KOPT-K1 (cell line): Measurements from ENCODE around the gene ACOT12.
"Not testable (repeated sequence)": the region's sequence is repeated elsewhere in the genome, so short reads cannot be mapped to it uniquely, and the experiment has no call there.

ENCODE experiments used
- H3K27ac ChIP-seq: fragments of 200-600 bp; sonication (generic); 2 replicates; pipeline ENCODE4 v1.5.1; 2016; ENCODE audit warnings: antibody characterized with exemption, mild to moderate bottlenecking, low read depth, low read length; ENCODE audit not compliant: poor library complexity, severe bottlenecking
- H3K36me3 ChIP-seq: fragments of 200-600 bp; sonication (generic); 2 replicates; pipeline ENCODE4 v1.5.1; 2017; ENCODE audit warnings: antibody characterized with exemption, mild to moderate bottlenecking, low read length, moderate library complexity; ENCODE audit not compliant: insufficient read depth
- H3K9me3 ChIP-seq: fragments of 200-600 bp; sonication (generic); 2 replicates; pipeline ENCODE4 v1.5.1; 2017; ENCODE audit warnings: antibody characterized with exemption, low read length, mild to moderate bottlenecking; ENCODE audit not compliant: insufficient read depth, poor library complexity, severe bottlenecking

ACOT12 gene

DNA sequence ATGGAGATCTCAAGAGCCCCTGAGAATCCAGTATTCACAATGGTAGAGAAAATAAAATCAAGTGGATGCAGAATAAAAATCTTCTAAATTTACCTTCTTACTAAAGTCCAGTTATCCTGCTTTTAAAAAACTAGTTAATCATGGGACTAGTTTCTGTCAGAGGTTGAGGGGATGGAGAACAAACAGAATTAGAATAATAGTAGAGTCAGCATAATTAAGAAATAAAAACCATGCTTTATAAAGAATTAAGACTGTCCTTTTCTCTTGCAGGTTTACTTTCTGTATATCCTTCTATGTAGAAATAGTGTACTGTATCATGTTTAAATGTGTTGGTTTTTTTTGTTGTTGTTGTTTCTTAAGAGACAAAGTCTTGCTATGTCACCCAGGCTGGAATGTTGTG is 23.0 kb downstream of the ACOT12 start:
- Histone ChIP-seq H3K36me3 (no peaks in the 10 kb centered on the region), H3K27ac (no peak overlapping the region)

DNA sequence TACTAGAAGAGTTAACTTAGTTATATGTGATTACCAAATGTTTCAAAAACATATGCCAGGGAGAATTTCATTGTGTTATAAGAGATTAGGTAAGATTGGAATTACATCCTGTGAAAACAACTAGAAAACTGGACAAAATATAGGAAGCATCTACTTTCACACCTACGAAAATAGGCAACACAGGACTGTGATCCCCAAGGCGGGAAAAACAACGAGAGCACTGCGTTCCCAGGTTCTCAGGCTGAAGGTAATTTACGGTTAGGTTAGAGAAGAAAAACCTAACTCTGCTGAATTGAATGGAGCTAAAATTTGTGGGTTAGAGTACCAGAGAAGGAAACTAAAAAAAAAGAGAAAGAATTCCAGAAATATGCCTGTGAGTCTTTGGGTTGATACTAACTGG is 28.4 kb downstream of the ACOT12 start:
- Histone ChIP-seq H3K36me3 (no peaks in the 10 kb centered on the region), H3K27ac (no peak overlapping the region), H3K9me3 (no peaks in the 10 kb centered on the region)

More for the DNA sequence above, 23.0 kb downstream of the ACOT12 start:
- no peaks in the 10 kb centered on the region for H3K9me3 ChIP-seq

- Histone ChIP-seq H3K27ac (no peak overlapping the region), H3K9me3 (no peaks in the 10 kb centered on the region), H3K36me3 (no peaks in the 10 kb centered on the region)
Measured at GRCh38 chr5:81363093-81363871, 30.7 kb downstream of the ACOT12 start.

- no peaks in the 10 kb centered on the region for H3K36me3 ChIP-seq
- H3K27ac ChIP-seq: no peak overlapping the region
- H3K9me3 ChIP-seq: no peaks in the 10 kb centered on the region
Measured at GRCh38 chr5:81361600-81361999, 32.3 kb downstream of the ACOT12 start.

DNA sequence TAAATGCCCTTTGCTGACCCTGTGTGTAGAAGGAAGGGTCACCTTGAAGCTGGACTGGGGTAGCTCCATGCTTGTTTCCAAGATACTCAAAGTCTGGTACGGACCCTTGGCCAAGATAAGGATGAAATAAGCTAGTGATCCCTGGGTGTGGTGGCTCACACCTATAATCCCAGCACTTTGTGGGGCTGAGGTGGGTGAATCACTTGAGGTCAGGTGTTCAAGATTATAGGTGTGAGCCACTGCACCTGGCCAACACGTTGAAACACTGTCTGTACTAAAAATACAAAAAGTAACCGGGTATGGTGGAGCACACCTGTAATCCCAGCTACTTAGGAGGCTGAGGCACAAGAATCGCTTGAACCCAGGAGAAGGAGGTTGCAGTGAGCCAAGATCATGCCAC is 33.3 kb downstream of the ACOT12 start:
- no peak overlapping the region for H3K27ac ChIP-seq
- H3K9me3 ChIP-seq: no peaks in the 10 kb centered on the region
- no peaks in the 10 kb centered on the region for H3K36me3 ChIP-seq

DNA sequence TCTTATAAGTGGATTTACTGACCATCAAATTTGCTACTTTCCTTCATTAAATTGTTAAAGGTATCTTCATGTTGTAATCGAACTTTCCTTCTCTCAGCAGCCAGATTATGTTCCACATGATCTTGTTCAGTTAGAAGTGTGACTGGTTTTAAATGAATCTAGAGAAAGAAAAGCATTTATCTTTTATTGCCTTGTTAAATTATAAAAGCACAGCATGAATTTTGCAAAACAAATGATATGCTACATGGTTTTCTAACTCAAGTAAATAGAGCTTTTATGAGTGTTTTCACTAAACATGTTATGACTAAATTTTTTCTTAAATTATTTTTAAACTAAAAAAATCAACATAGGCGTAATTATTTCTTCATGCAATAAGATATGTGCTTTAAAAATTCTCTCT is 34.1 kb downstream of the ACOT12 start:
- no peaks in the 10 kb centered on the region for H3K36me3 ChIP-seq
- no peaks in the 10 kb centered on the region for H3K9me3 ChIP-seq
- H3K27ac ChIP-seq: no peak overlapping the region

- Histone ChIP-seq H3K27ac (no peak overlapping the region), H3K9me3 (no peaks in the 10 kb centered on the region), H3K36me3 (no peaks in the 10 kb centered on the region)
Measured at GRCh38 chr5:81359108-81359507, 34.8 kb downstream of the ACOT12 start.

DNA sequence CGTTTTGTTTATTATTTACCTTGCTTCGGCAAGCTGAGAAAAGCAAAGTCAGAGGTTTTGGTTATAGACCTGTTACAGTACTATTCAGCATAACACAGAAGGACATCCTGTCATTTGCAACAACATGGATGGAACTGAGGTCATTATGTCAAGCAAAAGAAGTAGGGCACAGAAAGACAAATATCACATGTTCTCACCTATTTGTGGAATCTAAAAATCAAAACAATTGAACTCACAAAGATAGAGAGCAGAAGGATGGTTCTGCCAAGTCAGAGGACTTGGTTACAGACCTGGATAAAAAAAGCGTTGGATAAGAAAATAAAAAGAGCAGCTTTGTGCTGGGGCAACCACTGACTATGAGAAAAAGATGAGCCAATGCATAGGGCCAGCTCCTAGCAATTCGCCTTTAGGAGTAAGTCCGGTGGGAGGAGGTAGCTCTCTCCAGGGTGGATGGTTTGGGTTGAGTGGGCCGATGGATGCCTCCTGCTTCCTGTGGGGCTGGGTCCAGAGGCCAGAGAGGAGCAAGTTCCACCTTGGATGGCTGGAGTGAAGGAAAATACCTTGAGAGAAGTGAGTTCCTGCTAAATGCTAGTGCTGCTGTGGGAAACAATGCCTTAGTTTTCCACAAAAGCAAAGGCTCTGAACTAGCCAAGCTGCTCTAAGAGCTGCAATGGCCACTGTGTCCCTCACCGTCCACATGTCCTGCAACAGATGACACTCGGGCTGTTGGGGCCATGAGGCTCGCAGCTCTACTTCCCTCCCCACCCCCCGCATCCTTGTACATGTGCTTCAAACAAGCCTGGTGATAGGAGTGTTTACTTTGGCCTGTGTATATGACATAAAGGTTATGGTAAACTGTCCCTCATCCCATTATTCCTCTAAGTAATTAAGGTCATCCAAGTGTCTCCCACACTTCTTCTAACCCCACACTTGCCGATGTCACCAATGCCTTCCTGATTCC is 38.4 kb downstream of the ACOT12 start:
- no peak overlapping the region for H3K27ac ChIP-seq
- no peaks in the 10 kb centered on the region for H3K36me3 ChIP-seq
- no peaks in the 10 kb centered on the region for H3K9me3 ChIP-seq

DNA sequence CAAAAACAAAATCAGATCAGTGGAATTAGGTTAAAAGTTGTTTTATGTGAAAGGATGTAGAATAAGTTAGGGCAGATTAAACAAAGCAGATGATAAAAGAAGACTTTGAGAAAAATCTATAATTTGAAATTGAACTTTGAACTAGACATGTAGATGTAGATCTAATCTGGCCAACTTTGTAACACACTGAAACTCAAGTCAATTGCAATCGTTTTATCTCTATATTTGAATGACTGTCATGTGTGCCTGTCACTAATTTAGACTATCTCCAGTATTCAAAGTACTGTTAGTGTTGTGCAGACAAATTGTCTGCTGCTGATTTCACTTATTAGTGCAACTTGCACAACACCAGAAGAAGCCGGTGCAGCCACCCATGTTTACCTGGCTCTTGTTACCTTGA is 39.8 kb downstream of the ACOT12 start:
- H3K9me3 ChIP-seq: no peaks in the 10 kb centered on the region
- H3K36me3 ChIP-seq: no peaks in the 10 kb centered on the region
- no peak overlapping the region for H3K27ac ChIP-seq

DNA sequence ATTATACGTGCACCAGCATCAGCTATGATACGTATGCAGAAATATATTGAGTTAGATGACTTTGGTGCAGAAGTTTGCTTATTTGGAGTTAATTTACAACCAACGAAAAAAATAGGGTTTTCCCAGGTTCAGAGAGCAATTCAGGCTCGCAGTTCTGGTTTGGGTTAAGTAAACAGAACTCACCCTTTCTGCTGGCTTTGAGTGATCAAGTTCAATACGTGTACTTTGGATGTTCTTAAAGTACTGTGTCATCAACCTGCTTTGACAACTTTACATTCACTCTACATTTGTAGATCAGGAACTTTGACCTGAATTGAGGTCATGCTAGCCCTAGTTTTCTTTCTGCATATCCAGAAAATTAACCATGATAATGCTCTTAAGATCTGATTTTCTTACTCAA is 40.7 kb downstream of the ACOT12 start:
- Histone ChIP-seq H3K9me3 (no peaks in the 10 kb centered on the region), H3K36me3 (no peaks in the 10 kb centered on the region), H3K27ac (no peak overlapping the region)

DNA sequence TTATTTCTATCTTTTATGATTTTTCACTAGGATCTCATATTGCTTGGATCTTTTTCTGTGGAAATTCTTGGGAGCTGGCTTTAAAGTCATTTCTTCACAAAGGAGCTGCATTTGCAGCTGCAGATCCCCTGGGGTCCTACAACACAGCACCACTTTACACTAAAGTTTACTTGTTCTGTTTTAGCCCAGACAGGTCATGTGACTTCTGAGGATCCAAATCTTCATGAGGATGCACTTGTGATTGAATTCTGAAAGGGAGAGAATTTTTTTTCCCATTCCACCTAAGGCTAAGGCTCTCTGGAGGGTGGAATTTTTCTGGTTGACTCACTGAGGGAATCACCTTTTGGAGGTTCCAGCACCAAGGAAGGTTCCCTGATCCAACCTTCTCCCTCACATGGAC is 43.4 kb downstream of the ACOT12 start:
- no peaks in the 10 kb centered on the region for H3K9me3 ChIP-seq
- no peak overlapping the region for H3K27ac ChIP-seq
- no peaks in the 10 kb centered on the region for H3K36me3 ChIP-seq

GRCh38 chr5:81349161-81349560 is 44.8 kb downstream of the ACOT12 start:
- H3K27ac ChIP-seq: no peak overlapping the region
- H3K9me3 ChIP-seq: no peaks in the 10 kb centered on the region
- no peaks in the 10 kb centered on the region for H3K36me3 ChIP-seq

DNA sequence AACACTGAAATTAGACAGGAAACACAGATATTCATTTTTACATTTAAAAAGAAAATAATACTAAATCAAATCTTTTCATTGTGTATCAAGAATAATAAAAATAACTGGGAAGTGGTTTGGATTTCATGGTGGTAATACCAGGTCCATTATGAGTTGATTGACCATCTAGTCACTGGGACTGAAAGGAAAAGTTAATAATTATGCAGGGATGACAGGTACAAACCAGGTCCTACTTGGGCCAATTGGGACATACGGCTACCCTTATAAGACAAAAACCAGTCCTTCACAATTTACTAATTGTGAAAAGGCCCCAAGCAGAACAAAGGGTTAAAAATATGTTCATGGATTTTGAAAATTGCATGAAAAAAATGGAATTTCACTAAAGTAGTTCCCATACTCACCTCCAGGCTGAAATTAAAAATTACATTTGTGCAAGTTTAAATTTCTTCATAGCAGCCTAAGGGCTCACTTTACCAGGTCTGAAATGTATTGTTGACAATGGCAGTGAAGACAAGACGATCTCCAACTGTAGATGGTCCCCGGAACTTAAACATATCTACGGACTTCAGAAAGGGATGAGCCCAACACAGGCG is 48.4 kb downstream of the ACOT12 start:
- no peaks in the 10 kb centered on the region for H3K36me3 ChIP-seq
- no peaks in the 10 kb centered on the region for H3K9me3 ChIP-seq
- H3K27ac ChIP-seq: no peak overlapping the region

DNA sequence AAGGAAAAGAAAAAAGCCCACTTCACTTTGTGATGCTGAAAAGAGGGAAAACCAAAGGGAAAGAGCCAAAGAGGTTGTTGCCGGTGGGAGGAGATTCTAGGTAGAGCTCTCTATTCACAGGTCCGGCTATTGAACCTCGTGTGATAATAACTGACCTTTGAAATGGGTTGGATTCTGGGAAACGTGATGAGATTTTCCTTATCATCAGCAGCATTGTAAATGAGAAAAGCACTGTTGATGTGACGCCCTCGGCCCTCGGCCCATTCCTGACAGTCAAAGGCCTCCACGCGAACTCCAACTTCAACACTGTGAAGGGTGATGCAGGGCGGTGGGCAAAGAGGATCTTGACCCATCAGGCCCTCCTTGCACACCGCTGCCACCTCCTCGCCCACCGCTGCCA is 49.2 kb downstream of the ACOT12 start:
- H3K36me3 ChIP-seq: no peaks in the 10 kb centered on the region
- H3K9me3 ChIP-seq: no peaks in the 10 kb centered on the region
- H3K27ac ChIP-seq: no peak overlapping the region

- H3K9me3 ChIP-seq, H3K27ac ChIP-seq, H3K36me3 ChIP-seq: not testable (repeated sequence)
Measured at GRCh38 chr5:81338213-81338612, 55.7 kb downstream of the ACOT12 start.
